HG03521 (cell line): Measurements from ENCODE around the gene ATP6V0C.
"Not testable (repeated sequence)": the region's sequence is repeated elsewhere in the genome, so short reads cannot be mapped to it uniquely, and the experiment has no call there.

Source experiments
- ATAC-seq: cut with Tn5 transposase; IDR thresholded peaks from one replicate; pipeline ENCODE4 v1.9.1; 2021; ENCODE audit warnings: mild to moderate bottlenecking, moderate library complexity; ENCODE audit not compliant: unreplicated experiment

ATP6V0C gene

DNA sequence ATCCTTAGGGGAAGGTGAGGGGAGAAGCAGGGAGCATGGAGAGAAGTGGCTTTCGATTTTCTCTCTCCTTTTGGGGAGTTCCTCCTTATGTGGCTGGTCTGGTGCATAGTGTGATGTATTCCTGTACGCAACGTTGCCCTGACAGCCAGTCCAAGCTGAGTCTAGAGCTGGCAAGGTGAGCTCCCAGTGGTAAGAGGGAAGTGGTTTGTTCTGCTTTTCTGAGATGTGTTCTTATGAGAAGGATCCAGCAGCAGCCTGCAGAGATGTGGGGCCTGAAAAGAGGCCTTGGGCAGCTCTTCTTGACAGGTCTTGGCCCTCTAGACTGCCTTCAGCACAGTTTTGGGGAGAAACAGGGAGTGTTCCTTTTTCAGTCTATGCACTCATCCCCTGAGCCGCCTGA, 27.2 kb downstream of the ATP6V0C start:
- ATAC-seq: not testable (repeated sequence)

DNA sequence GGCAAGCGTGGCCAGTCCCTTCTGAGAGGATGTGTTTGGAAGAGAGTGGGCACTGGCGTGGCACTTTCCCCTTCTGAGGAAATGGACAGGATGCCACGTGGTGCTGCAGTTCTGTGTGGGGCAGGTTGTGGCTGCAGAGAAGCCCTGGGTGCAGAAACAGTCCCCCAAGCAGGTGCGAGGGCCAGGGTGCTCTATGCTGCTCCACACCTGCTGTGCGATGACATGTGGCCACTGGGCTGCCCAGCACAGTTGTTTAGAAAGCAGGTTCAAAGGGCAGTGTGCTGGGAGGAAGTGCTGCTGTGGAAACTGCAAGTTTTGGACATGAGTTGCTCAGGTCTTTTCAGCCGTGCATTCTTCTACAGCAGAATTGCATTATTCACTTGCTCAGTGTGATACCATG, 27.7 kb downstream of the ATP6V0C start:
- not testable (repeated sequence) for ATAC-seq

DNA sequence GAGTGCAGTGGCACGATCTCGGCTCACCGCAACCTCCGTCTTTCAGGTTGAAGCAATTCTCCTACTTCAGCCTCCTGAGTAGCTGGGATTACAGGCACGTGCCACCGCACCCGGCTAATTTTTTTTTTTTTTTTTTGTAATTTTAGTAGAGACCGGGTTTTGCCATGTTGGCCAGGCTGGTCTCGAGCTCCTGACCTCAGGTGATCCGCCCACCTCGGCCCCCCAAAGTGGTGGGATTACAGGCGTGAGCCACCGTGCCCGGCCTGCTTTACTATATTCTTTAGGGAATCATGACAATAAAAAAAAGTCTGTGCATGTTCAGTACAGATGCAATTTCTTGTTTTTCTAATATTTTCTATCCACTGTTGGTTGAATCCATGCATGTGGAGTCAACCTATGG, 30.0 kb downstream of the ATP6V0C start:
- ATAC-seq: not testable (repeated sequence)

DNA sequence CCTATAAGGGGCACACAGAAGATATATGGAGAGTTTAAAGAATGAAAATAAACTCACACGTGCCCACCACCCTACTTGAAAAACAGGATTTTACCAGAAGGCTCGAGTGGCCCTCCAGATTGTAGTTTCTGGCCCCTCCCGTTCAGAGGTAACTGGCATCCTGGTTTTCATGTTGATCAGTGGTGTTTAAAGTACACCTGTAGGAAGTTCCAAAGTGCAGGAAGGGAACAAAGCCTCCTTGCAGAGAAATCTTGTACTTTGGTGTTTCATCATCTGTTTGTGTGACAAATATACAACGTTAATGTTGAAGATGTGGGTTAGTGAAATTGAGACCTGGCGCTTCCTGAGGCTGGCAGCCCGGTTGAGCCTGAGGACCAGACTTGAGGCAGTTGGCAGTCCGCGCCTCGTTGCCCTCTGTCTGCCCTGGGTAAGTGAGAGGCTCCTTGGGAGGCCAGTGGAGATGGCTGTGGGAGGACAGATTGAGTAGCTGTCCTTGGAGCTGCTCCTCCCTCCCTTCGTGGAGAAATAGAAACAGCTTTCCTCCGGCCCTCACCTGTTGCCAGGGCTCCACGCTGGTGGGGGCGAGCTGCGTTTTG, 36.6 kb downstream of the ATP6V0C start:
- not testable (repeated sequence) for ATAC-seq

DNA sequence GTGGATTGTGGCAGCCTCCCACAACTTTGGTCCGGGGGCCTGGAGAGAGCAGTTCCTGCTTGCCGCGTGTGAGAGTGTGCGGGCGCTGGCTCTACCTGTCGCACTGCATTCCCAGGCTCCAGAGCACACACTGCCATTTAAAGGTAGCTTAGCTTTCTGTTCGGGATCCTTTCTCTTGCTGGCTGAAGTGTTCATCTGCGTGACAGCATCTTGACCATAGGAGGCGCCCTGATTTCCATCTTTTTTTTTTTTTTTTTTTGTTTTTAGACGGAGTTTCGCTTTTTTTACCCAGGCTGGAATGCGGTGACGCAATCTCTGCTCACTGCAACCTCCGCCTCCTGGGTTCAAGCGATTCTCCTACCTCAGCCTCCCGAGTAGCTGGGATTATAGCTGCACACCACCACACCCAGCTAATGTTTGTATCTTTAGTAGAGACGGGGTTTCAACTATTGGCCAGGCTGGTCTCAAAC, 37.7 kb downstream of the ATP6V0C start:
- ATAC-seq: not testable (repeated sequence)

DNA sequence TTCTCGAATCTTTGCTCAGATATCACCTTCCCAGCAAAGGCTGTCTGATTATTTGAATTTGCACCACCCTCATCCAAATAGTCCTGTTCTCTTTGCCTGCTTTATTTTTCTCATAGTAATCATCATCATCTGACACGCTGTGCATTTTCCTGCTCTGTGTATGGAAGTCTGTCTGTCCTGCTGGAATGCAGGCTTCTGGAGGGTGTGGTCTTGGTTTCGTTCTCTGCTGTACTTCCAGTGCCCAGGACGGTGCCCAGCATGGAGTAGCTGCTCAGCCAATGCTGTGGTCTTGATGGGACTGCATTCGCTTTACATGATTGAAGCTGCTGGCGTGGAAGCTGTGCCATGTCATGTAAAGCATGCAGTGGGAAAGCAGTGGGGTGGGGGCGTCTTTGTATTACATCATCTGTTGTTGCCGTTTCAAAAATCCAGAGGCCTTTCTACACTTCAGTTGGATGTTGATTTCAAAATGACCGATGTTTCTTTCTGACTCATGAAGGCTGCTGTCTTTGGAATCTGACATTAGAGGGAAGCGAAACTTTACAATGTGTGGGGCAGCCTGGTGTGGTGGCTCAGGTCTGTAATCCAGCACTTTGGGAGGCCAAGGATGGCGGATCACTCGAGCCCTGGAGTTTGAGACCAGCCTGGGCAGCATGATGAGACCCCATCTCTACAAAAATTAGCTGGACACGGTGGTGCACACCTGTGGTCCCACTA, 41.1 kb downstream of the ATP6V0C start:
- not testable (repeated sequence) for ATAC-seq

DNA sequence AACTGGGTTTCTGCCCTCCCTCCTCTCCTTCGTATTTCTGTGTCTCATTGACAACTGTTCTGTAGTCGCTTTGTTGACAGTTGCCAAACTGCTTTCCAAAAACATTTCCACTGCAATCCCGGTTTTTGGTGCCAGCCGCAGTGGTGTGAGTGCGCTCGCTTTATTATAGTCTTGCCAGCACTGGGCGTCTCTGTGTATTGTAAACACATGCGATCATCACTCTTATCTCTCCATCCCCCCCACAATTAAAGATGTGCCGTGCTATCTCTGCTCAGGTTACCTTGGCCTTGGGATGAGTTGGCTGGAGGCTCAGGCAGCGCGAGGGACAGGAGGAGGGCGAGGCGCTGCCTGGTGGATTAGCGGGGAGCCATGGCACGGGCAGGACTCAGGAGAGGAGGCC, 43.4 kb downstream of the ATP6V0C start:
- not testable (repeated sequence) for ATAC-seq

DNA sequence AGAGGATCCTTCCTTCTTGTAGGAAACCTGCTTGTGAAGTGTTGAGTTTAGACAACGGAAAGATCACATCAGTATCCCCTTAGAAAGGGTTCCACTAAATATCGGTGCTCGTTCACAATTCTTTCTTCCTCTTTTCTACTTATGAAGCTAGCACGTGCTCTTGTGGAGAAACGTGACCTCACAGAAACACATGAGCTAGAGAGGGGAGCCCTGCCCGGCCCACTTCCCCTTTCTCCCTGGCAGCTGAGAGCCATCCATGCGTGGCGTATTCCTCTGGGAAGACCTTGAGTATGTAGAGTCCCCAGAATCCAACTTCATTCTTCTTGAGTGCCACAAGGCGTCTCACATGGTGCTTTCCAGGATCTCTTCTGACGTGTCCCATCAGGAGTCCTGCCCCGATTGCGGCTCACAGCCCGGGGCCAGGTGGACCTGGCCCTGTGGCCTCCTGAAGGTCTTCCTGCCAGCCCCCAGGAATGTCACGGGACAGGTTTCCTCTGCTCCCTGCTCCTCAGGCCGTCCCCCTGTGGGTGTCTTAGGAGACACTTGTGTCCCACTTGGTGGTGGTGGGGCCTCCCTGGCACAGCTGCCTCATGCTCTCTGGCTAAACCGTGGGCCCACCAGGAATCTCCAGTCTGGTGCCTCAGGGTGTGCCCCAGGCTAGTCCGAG, 46.5 kb downstream of the ATP6V0C start:
- not testable (repeated sequence) for ATAC-seq

DNA sequence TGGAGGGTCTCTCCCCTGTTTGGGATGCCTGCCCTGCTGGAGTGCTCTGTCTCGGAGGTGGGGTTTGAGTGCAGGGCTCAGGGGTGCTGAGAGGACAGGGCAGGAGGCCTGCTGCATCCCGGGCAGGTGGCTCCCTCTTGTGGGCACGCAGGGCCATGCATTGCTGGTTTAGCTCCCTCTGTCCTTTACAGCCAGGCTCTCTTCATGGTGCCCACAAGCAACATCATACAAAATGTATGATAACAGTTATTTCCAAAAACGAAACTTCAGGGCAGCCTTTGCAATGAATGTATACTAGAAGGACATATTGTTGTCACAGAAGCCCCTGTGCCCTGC, 47.0 kb downstream of the ATP6V0C start:
- ATAC-seq: not testable (repeated sequence)

DNA sequence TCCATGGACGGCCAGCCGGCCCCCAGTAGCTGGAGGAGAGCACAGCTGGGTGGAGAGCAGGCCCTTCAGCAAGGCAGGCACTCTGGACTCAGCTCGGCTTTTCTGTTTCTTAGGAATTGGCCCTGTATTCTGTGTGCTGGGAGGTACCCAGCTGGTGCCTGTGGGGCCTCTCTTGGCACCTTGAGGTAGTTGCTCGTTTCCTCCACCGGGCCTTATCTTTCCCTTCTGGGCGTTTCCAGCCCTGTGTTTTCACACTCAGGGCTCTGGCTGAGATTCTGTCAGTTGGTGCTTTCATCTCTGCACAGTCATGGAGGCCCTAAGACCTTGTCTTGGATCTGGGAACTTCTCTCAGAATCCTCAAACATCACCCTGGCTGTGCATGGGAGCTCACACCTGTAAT, 53.8 kb downstream of the ATP6V0C start:
- not testable (repeated sequence) for ATAC-seq

DNA sequence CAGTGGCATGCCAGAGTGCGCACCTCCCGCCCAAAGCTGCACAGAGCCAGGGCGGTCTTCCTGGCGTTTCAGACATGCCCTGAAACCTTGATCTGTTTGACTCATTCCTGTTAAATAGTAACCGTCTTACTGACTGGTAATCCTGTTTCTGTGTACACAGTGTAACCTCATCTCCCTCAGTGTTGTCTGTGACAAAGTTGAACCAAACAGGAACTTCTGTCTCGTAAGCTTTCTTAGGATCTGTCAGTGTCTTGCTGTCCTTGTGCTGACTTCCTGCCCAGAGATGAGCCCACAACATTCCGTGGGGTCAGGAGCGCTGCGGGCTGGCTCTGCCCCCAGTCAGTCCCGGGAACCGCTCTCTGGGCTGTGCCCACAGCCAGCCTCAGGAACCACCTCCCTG, 54.8 kb downstream of the ATP6V0C start:
- ATAC-seq: not testable (repeated sequence)
